ENCODE results near the gene GNB3. TPM values are rescaled to one million over a fixed set of nuclear protein-coding genes. Genes with fewer than 3 reads are reported as not detected.

GNB3 gene
- polyA plus RNA-seq, 1 of the 3 experiments (the other 2 are of a cell fraction): 12.9 TPM

DNA sequence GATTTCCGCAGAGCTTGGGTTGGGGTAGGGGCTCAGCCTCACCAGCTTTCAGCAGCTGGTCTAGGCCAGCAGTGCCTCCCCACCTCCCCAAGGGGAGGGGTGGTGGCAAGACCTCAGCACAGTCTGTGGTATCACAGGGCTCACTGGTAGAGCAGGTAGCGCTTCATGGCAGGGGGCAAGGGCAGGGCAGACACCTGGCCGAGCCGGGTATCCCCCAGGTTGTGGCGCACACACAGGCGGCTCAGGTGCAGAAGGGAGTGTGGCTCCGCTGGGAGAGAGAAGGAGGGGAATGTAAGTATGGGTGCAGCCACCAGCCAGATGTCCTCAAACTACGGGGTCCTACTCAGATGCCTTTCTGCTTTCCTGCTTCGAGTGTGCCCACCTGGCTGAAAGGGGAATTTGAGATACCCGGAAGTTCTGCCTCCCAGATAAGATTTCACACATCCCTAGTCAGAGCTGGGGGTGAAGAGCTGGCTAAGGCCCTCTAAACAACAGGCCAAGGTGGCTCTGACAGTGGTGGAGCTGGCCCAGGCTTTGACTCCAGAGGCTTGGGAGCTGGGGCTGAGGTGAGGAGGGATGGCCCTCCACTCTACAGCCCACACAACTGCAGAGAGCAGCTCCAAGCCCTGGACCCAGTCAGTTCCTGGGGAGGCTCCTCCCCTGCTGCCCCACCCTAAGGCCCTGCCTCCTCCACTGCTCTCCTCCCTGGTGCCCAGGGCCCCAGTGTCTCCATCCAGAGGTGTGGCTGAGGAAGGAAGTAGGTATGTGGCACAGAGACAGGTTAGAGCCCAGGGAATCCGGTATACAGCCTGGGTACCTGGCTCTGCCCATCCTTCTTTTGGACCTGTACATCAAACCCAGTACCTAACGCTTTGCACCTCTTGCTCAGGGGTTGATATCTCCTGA, 30.6 kb downstream of the GNB3 start:
- no peaks in the 10 kb centered on the region for H3K9me2 ChIP-seq
- peak overlapping the region; percentile 23 to 84; a peak in 3 of 4 replicates for H3K27ac ChIP-seq (ENCODE audit: low read depth in 2 of 2, low read length in 1 of 2)
- H3K4me3 ChIP-seq (ENCODE audit: low read depth in 2 of 2, low read length in 1 of 2): peak overlapping the region; percentile 64 to 91; a peak in 3 of 4 replicates
- no peak overlapping the region for H2AFZ ChIP-seq (ENCODE audit: low read depth)
- TF ChIP-seq POLR2AphosphoS5 (IDR thresholded peaks at IDR 0.05; ENCODE audit: low read depth, low read length) (peak; percentile 59), YY1 (IDR thresholded peaks at IDR 0.05; ENCODE audit: low read depth) (no peak), SIN3A (IDR thresholded peaks at IDR 0.05; ENCODE audit: borderline replicate concordance, low read depth, low read length) (0 out of 2 replicates have a peak, but pooled peaks have one; percentile 10), JUND (IDR thresholded peaks at IDR 0.05) (0 out of 2 replicates have a peak, but pooled peaks have one; percentile 22), MAX (IDR thresholded peaks at IDR 0.05; ENCODE audit: low read depth) (no peak), EP300 (IDR thresholded peaks at IDR 0.05; ENCODE audit: borderline replicate concordance in 1 of 2, low read depth in 1 of 2, low read length in 1 of 2) (no peak)
- TF ChIP-seq, protein P1, sequence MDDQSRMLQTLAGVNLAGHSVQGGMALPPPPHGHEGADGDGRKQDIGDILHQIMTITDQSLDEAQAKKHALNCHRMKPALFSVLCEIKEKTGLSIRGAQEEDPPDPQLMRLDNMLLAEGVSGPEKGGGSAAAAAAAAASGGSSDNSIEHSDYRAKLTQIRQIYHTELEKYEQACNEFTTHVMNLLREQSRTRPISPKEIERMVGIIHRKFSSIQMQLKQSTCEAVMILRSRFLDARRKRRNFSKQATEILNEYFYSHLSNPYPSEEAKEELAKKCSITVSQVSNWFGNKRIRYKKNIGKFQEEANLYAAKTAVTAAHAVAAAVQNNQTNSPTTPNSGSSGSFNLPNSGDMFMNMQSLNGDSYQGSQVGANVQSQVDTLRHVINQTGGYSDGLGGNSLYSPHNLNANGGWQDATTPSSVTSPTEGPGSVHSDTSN (IDR thresholded peaks at IDR 0.05): 0 out of 2 replicates have a peak, but pooled peaks have one; percentile 2
- H3K79me2 ChIP-seq (ENCODE audit: insufficient read depth): peaks cover 71% of the 10 kb centered on the region
- CTCF ChIA-PET: interaction anchor here (0.7 to 10.9 kb wide), 25 partner anchors 10 to 257 kb away, joined by 3 to 164 read pairs (median 7); partner anchors contain the start of genes CDCA3, ENO2, GNB3 and GPR162
- no peaks in the 10 kb centered on the region for H3K9me3 ChIP-seq
- POLR2A ChIA-PET: interaction anchor here (0.6 to 4.0 kb wide), 6 partner anchors 10 to 43 kb away, joined by 4 to 45 read pairs (median 8); partner anchors contain the start of genes CDCA3, GNB3, P3H3 and USP5
- peaks cover 44% of the 10 kb centered on the region for H4K20me1 ChIP-seq (ENCODE audit: insufficient read depth)
- peak overlapping the region; percentile 100 for H3K4me2 ChIP-seq
- H3K36me3 ChIP-seq (replicated peaks in 1 of 2; ENCODE audit: control insufficient read depth in 1 of 2, insufficient read depth in 2 of 2, low read length in 1 of 2): peaks cover 20 to 26% of the 10 kb centered on the region in 2 experiments
- no peak for DNase-seq
- no peak overlapping the region for H3K9ac ChIP-seq
- H3K4me1 ChIP-seq (ENCODE audit: control insufficient read depth in 1 of 2, insufficient read depth in 2 of 2, low read depth in 1 of 2, low read length in 1 of 2): peaks cover 37 to 46% of the 10 kb centered on the region in 2 experiments
- H3F3A ChIP-seq (replicated peaks; ENCODE audit: insufficient read depth): peaks cover 41% of the 10 kb centered on the region
- 73% methylated on average over 12 of the region's 12 CpGs for WGBS (ENCODE audit: low lambda C conversion rate)
- no peaks in the 10 kb centered on the region for H3K27me3 ChIP-seq (ENCODE audit: insufficient read depth)

GRCh38 chr12:6872073-6873048, 31.6 kb downstream of the GNB3 start:
- H3K9me3 ChIP-seq: no peaks in the 10 kb centered on the region
- H3K9me2 ChIP-seq: no peaks in the 10 kb centered on the region
- CTCF ChIA-PET: interaction anchor here (0.7 to 10.9 kb wide), 47 partner anchors 9 to 356 kb away, joined by 3 to 164 read pairs (median 6); partner anchors contain the start of genes CDCA3, COPS7A, ENO2 and GNB3
- no peaks in the 10 kb centered on the region for H3K27me3 ChIP-seq (ENCODE audit: insufficient read depth)
- peaks cover 73% of the 10 kb centered on the region for H3K79me2 ChIP-seq (ENCODE audit: insufficient read depth)
- H3K4me3 ChIP-seq (ENCODE audit: low read depth in 2 of 2, low read length in 1 of 2): peak overlapping the region; percentile 64 to 91
- POLR2A ChIA-PET: interaction anchor here (0.6 to 4.0 kb wide), 23 partner anchors 9 to 268 kb away, joined by 3 to 45 read pairs (median 4); partner anchors contain the start of genes C12orf57, CDCA3, COPS7A and ENO2
- H2AFZ ChIP-seq (ENCODE audit: low read depth): no peak overlapping the region
- H3K4me1 ChIP-seq (ENCODE audit: control insufficient read depth in 1 of 2, insufficient read depth in 2 of 2, low read depth in 1 of 2, low read length in 1 of 2): peaks cover 30 to 39% of the 10 kb centered on the region in 2 experiments
- H3K36me3 ChIP-seq (replicated peaks in 1 of 2; ENCODE audit: control insufficient read depth in 1 of 2, insufficient read depth in 2 of 2, low read length in 1 of 2): peaks cover 20 to 26% of the 10 kb centered on the region in 2 experiments
- peak; percentile 91 for DNase-seq
- H4K20me1 ChIP-seq (ENCODE audit: insufficient read depth): peaks cover 44% of the 10 kb centered on the region
- WGBS (ENCODE audit: low lambda C conversion rate): 15% methylated on average over 18 of the region's 40 CpGs
- H3K27ac ChIP-seq (ENCODE audit: low read depth in 2 of 2, low read length in 1 of 2): peak overlapping the region; percentile 69 to 84
- H3K4me2 ChIP-seq: peak overlapping the region; percentile 100
- peak overlapping the region; percentile 89 for H3K9ac ChIP-seq
- peaks cover 38% of the 10 kb centered on the region for H3F3A ChIP-seq (replicated peaks; ENCODE audit: insufficient read depth)
- no peak for TF ChIP-seq ZBTB33 (IDR thresholded peaks at IDR 0.05; ENCODE audit: borderline replicate concordance, low read depth)
- TF ChIP-seq TAF1 (IDR thresholded peaks at IDR 0.05; ENCODE audit: borderline replicate concordance, low read depth, low read length): no peak
- no peak for TF ChIP-seq FOSL2 (IDR thresholded peaks at IDR 0.05; ENCODE audit: borderline replicate concordance, low read depth)
- TF ChIP-seq GATA2 (CRISPR knock-in tag; IDR thresholded peaks at IDR 0.05): no peak
- TF ChIP-seq FOXJ3 (CRISPR knock-in tag; IDR thresholded peaks at IDR 0.05): no peak
- TF ChIP-seq NFIC (IDR thresholded peaks at IDR 0.05; ENCODE audit: borderline replicate concordance): no peak
- TF ChIP-seq, protein P2, sequence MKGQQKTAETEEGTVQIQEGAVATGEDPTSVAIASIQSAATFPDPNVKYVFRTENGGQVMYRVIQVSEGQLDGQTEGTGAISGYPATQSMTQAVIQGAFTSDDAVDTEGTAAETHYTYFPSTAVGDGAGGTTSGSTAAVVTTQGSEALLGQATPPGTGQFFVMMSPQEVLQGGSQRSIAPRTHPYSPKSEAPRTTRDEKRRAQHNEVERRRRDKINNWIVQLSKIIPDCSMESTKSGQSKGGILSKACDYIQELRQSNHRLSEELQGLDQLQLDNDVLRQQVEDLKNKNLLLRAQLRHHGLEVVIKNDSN (IDR thresholded peaks at IDR 0.05; ENCODE audit: borderline replicate concordance, low read depth): 0 out of 2 replicates have a peak, but pooled peaks have one; percentile 11
- TF ChIP-seq CTCF (IDR thresholded peaks at IDR 0.05): peak; percentile 88
- no peak for TF ChIP-seq FOXM1 (IDR thresholded peaks at IDR 0.05; ENCODE audit: low read depth)

Data from SK-N-SH (cell line).